ENCODE measurements around the gene MLF1. TPM values are rescaled to one million over a fixed set of nuclear protein-coding genes. Genes with fewer than 3 reads are reported as not detected.

MLF1 gene
- total RNA-seq, 1 experiment from 2014 or later: 11.9 TPM

DNA sequence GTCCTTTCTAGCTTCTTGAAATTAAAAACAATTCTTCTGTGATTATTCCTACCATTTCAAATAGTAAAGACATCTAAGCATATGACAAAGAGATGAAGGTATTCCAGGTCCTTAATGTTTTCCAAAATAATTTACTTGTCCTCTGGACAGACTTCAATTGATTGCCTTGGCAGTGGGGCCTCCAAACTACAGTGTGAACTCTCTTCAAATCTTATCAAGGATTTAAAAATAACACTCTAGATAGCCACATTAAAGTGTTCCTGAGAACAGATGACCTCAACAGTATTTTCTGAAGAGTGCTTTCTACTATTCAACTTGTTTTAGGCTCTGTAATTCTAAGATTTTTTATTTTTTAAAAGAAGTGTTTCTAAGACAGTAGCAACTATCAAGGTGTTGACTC lies 7.9 kb upstream of the MLF1 start:
- Histone ChIP-seq H3K9me3 (ENCODE audit: low read length) (no peaks in the 10 kb centered on the region), H3K36me3 (ENCODE audit: low read depth, low read length) (no peaks in the 10 kb centered on the region), H3K4me3 (ENCODE audit: low read length) (no peak overlapping the region), H3K4me2 (ENCODE audit: low read length) (no peak overlapping the region), H3K4me1 (ENCODE audit: insufficient read depth, low read length) (no peaks in the 10 kb centered on the region), H3K27ac (ENCODE audit: low read length) (no peak overlapping the region), H3F3A (ENCODE audit: low read length, unreplicated experiment) (no peaks in the 10 kb centered on the region), H3K79me2 (ENCODE audit: low read length) (no peaks in the 10 kb centered on the region), H4K20me1 (ENCODE audit: low read length) (no peaks in the 10 kb centered on the region), H3K9me2 (replicated peaks; ENCODE audit: low read length) (no peaks in the 10 kb centered on the region), H2AFZ (ENCODE audit: low read length) (no peak overlapping the region), H3K27me3 (ENCODE audit: low read length) (no peaks in the 10 kb centered on the region), H3K9ac (ENCODE audit: low read length) (no peak overlapping the region)
- ATAC-seq (no peak), DNase-seq (no peak)
- POLR2A ChIA-PET (ENCODE audit: unreplicated experiment): no interaction called here
- no TSS peak for BruUV-seq (replicated peaks)
- TF ChIP-seq EZH2phosphoT487 (IDR thresholded peaks at IDR 0.05; ENCODE audit: borderline replicate concordance, low read length) (no peak), EZH2 (IDR thresholded peaks at IDR 0.05; ENCODE audit: low read length, unreplicated experiment) (no peak)
- TF ChIP-seq, protein P1, sequence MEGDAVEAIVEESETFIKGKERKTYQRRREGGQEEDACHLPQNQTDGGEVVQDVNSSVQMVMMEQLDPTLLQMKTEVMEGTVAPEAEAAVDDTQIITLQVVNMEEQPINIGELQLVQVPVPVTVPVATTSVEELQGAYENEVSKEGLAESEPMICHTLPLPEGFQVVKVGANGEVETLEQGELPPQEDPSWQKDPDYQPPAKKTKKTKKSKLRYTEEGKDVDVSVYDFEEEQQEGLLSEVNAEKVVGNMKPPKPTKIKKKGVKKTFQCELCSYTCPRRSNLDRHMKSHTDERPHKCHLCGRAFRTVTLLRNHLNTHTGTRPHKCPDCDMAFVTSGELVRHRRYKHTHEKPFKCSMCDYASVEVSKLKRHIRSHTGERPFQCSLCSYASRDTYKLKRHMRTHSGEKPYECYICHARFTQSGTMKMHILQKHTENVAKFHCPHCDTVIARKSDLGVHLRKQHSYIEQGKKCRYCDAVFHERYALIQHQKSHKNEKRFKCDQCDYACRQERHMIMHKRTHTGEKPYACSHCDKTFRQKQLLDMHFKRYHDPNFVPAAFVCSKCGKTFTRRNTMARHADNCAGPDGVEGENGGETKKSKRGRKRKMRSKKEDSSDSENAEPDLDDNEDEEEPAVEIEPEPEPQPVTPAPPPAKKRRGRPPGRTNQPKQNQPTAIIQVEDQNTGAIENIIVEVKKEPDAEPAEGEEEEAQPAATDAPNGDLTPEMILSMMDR (conservative IDR thresholded peaks at IDR 0.05; ENCODE audit: low read depth, low read length): no peak
- CTCF ChIA-PET: no interaction called here
- intact Hi-C loops (cut with micrococcal nuclease): no loop called here

- H2AFZ ChIP-seq (ENCODE audit: low read length): no peak overlapping the region
- no peak overlapping the region for H3K4me2 ChIP-seq (ENCODE audit: low read length)
- no peaks in the 10 kb centered on the region for H3K9me2 ChIP-seq (replicated peaks; ENCODE audit: low read length)
- no peak overlapping the region for H3K27ac ChIP-seq (ENCODE audit: low read length)
- TF ChIP-seq EZH2phosphoT487 (IDR thresholded peaks at IDR 0.05; ENCODE audit: borderline replicate concordance, low read length): no peak
- TF ChIP-seq EZH2 (IDR thresholded peaks at IDR 0.05; ENCODE audit: low read length, unreplicated experiment): no peak
- TF ChIP-seq, protein P1 (conservative IDR thresholded peaks at IDR 0.05; ENCODE audit: low read depth, low read length): no peak
- CTCF ChIA-PET: no interaction called here
- H3K4me1 ChIP-seq (ENCODE audit: insufficient read depth, low read length): no peaks in the 10 kb centered on the region
- no peaks in the 10 kb centered on the region for H3K9me3 ChIP-seq (ENCODE audit: low read length)
- H3F3A ChIP-seq (ENCODE audit: low read length, unreplicated experiment): no peaks in the 10 kb centered on the region
- ATAC-seq (no peak), DNase-seq (no peak)
- no peaks in the 10 kb centered on the region for H3K36me3 ChIP-seq (ENCODE audit: low read depth, low read length)
- H3K4me3 ChIP-seq (ENCODE audit: low read length): no peak overlapping the region
- H4K20me1 ChIP-seq (ENCODE audit: low read length): no peaks in the 10 kb centered on the region
- no peak overlapping the region for H3K9ac ChIP-seq (ENCODE audit: low read length)
- no peaks in the 10 kb centered on the region for H3K79me2 ChIP-seq (ENCODE audit: low read length)
- POLR2A ChIA-PET (ENCODE audit: unreplicated experiment): no interaction called here
- intact Hi-C loops (cut with micrococcal nuclease): no loop called here
- BruUV-seq (replicated peaks): no TSS peak
- H3K27me3 ChIP-seq (ENCODE audit: low read length): no peaks in the 10 kb centered on the region
Measured at GRCh38 chr3:158565076-158565475, 5.9 kb upstream of the MLF1 start.

DNA sequence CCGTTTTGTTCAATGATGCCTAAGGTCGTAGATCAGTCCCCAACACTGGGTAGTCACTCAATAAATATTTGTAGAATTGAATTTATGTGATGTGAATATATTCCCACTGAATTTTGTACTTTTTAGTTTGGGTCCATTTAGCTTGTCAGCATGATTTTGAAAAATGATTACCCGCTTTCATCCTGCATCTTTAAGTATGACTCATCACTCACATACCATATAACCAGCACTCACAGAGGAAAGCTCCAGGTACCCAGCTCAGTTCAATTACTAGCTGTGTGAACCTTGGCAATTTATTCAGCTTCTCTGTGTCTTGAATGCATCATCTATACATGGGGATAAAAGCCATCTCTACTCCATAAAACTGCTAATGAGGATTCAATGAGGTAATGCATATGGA lies 2.2 kb upstream of the MLF1 start:
- ChIA-PET CTCF (interaction anchor here (0.5 kb wide), 1 partner anchor 221 kb away, joined by 3 read pairs; no protein-coding TSS in a partner anchor), POLR2A (ENCODE audit: unreplicated experiment) (no interaction called here)
- H3K4me1 ChIP-seq (ENCODE audit: insufficient read depth, low read length): peaks cover 5% of the 10 kb centered on the region; the same call in 1 of the 2 replicates
- no peaks in the 10 kb centered on the region for H3K9me2 ChIP-seq (replicated peaks; ENCODE audit: low read length)
- no peaks in the 10 kb centered on the region for H3K36me3 ChIP-seq (ENCODE audit: low read depth, low read length)
- H4K20me1 ChIP-seq (ENCODE audit: low read length): no peaks in the 10 kb centered on the region
- H3K9ac ChIP-seq (ENCODE audit: low read length): no peak overlapping the region
- TF ChIP-seq EZH2 (IDR thresholded peaks at IDR 0.05; ENCODE audit: low read length, unreplicated experiment): no peak
- TF ChIP-seq, protein P1 (conservative IDR thresholded peaks at IDR 0.05; ENCODE audit: low read depth, low read length): no peak
- no peak for TF ChIP-seq EZH2phosphoT487 (IDR thresholded peaks at IDR 0.05; ENCODE audit: borderline replicate concordance, low read length)
- H3K9me3 ChIP-seq (ENCODE audit: low read length): no peaks in the 10 kb centered on the region
- ATAC-seq: peak; percentile 44
- no peak overlapping the region for H2AFZ ChIP-seq (ENCODE audit: low read length)
- no peaks in the 10 kb centered on the region for H3K79me2 ChIP-seq (ENCODE audit: low read length)
- peak; percentile 49 for DNase-seq
- BruUV-seq (replicated peaks): no TSS peak
- intact Hi-C loops (cut with micrococcal nuclease): no loop called here
- no peak overlapping the region for H3K27ac ChIP-seq (ENCODE audit: low read length)
- H3K27me3 ChIP-seq (ENCODE audit: low read length): no peaks in the 10 kb centered on the region
- H3F3A ChIP-seq (ENCODE audit: low read length, unreplicated experiment): no peaks in the 10 kb centered on the region
- no peak overlapping the region for H3K4me2 ChIP-seq (ENCODE audit: low read length)
- no peak overlapping the region for H3K4me3 ChIP-seq (ENCODE audit: low read length)

Measured in PC-3 (cell line).